SK-N-SH (cell line): ENCODE measurements around the gene ACOT12. TPM values are rescaled to one million over a fixed set of nuclear protein-coding genes. Genes with fewer than 3 reads are reported as not detected.

Experiments
- CTCF ChIA-PET: fragments of 300-600, 350-600 bp; formaldehyde crosslinking; extraction: SDS; loops from one replicate; lab custom pipeline; 2021; lab: Yijun Ruan, JAX
- POLR2A ChIA-PET: fragments of 350-600 bp; sonication (Branson Sonifier 250); formaldehyde crosslinking; extraction: SDS; loops from one replicate; lab custom pipeline; 2020; ENCODE audit warnings: antibody characterized with exemption, inconsistent platforms; lab: Yijun Ruan, JAX
- DNase-seq: peaks from one replicate; pipeline ENCODE4 v3.0.0; 2012
- H2AFZ ChIP-seq: fragments of 200-600 bp; sonication (generic); 2 replicates; pipeline ENCODE4 v1.8.1; 2016; ENCODE audit warnings: antibody characterized with exemption, mild to moderate bottlenecking, low read depth
- H3F3A ChIP-seq: fragments of 200-600 bp; sonication (generic); replicated peaks from 2 replicates; pipeline ENCODE3; 2016; ENCODE audit warnings: antibody characterized with exemption, mild to moderate bottlenecking; ENCODE audit not compliant: insufficient read depth
- H3K27ac ChIP-seq, 2 experiments: fragments of 200-500 bp in 1 of 2; fragments of 200-600 bp in 1 of 2; sonication (Bioruptor generic) in 1 of 2; sonication (generic), shearing (Covaris generic) in 1 of 2; 2 replicates each; pipeline versions ENCODE4 v1.5.1 to v1.6.1; 2014 to 2016; ENCODE audit warnings: low read depth in 2 of 2, inconsistent platforms in 1 of 2, low read length in 1 of 2, mild to moderate bottlenecking in 1 of 2, mixed read lengths in 1 of 2
- H3K27me3 ChIP-seq: fragments of 200-600 bp; sonication (generic), shearing (Covaris generic); 2 replicates; pipeline ENCODE4 v1.6.1; 2016; ENCODE audit warnings: mixed run types; ENCODE audit not compliant: insufficient read depth
- H3K36me3 ChIP-seq, 2 experiments: fragments of 200-500 bp in 1 of 2; fragments of 200-600 bp in 1 of 2; sonication (Bioruptor generic) in 1 of 2; sonication (generic) in 1 of 2; replicated peaks in 1 of 2; 2 replicates each; pipeline versions ENCODE3 to v1.5.1; 2014 to 2016; ENCODE audit warnings: low read length in 1 of 2, mild to moderate bottlenecking in 1 of 2; ENCODE audit not compliant: insufficient read depth in 2 of 2, control insufficient read depth in 1 of 2
- H3K4me1 ChIP-seq, 2 experiments: fragments of 200-500 bp in 1 of 2; fragments of 200-600 bp in 1 of 2; sonication (Bioruptor generic) in 1 of 2; sonication (generic), shearing (Covaris generic) in 1 of 2; 2 replicates each; pipeline versions ENCODE4 v1.5.1 to v1.6.1; 2014 to 2016; ENCODE audit warnings: low read depth in 1 of 2, low read length in 1 of 2, mixed run types in 1 of 2; ENCODE audit not compliant: insufficient read depth in 2 of 2, control insufficient read depth in 1 of 2
- H3K4me2 ChIP-seq: fragments of 200-600 bp; sonication (generic), shearing (Covaris generic); 2 replicates; pipeline ENCODE4 v1.6.1; 2017; ENCODE audit warnings: mixed run types
- H3K4me3 ChIP-seq, 2 experiments: fragments of 200-500 bp in 1 of 2; fragments of 200-600 bp in 1 of 2; sonication (Bioruptor generic) in 1 of 2; sonication (generic), shearing (Covaris generic) in 1 of 2; 2 replicates each; pipeline versions ENCODE4 v1.5.1 to v1.8.1; 2014 to 2016; ENCODE audit warnings: low read depth in 2 of 2, inconsistent platforms in 1 of 2, low read length in 1 of 2, mild to moderate bottlenecking in 1 of 2, mixed read lengths in 1 of 2, moderate library complexity in 1 of 2
- H3K79me2 ChIP-seq: fragments of 200-600 bp; sonication (generic); 2 replicates; pipeline ENCODE4 v1.8.1; 2017; ENCODE audit warnings: mild to moderate bottlenecking; ENCODE audit not compliant: insufficient read depth
- H3K9ac ChIP-seq: fragments of 200-600 bp; sonication (generic); 2 replicates; pipeline ENCODE4 v1.6.1; 2017; ENCODE audit warnings: mixed run types
- H3K9me2 ChIP-seq: fragments of 200-600 bp; sonication (generic); 2 replicates; pipeline ENCODE4 v1.6.1; 2017; ENCODE audit warnings: mixed run types
- H3K9me3 ChIP-seq: fragments of 200-600 bp; sonication (generic); 2 replicates; pipeline ENCODE4 v1.6.1; 2017; ENCODE audit warnings: mixed run types, mild to moderate bottlenecking, moderate library complexity
- H4K20me1 ChIP-seq: fragments of 200-600 bp; sonication (generic); 2 replicates; pipeline ENCODE4 v1.6.1; 2017; ENCODE audit warnings: mild to moderate bottlenecking, mixed run types; ENCODE audit not compliant: insufficient read depth
- CHD2 ChIP-seq: fragments of 150-350 bp; IDR thresholded peaks from 2 replicates; pipeline ENCODE4 v1.6.1; 2018; ENCODE audit warnings: low read length; ENCODE audit not compliant: partially characterized antibody
- ELF1 ChIP-seq: IDR thresholded peaks from 2 replicates; pipeline ENCODE4 v1.4.0; 2012
- EP300 ChIP-seq, 2 experiments: IDR thresholded peaks; 2 replicates each; pipeline versions ENCODE4 v1.4.0 to v1.6.1; 2012; ENCODE audit warnings: borderline replicate concordance in 1 of 2, low read depth in 1 of 2, low read length in 1 of 2
- EZH2phosphoT487 ChIP-seq: fragments of 200-600 bp; sonication (generic); IDR thresholded peaks from 2 replicates; pipeline ENCODE4 v1.6.1; 2017; ENCODE audit warnings: low read depth, mixed run types, mild to moderate bottlenecking, antibody characterized with exemption, moderate library complexity, borderline replicate concordance
- FOSL2 ChIP-seq: IDR thresholded peaks from 2 replicates; pipeline ENCODE4 v1.4.0; 2012; ENCODE audit warnings: low read depth, mild to moderate bottlenecking, moderate library complexity, borderline replicate concordance
- GABPA ChIP-seq: IDR thresholded peaks from 2 replicates; pipeline ENCODE4 v1.4.0; 2012; ENCODE audit warnings: low read depth, mild to moderate bottlenecking
- GATA2 ChIP-seq: sonication (generic); formaldehyde crosslinking; IDR thresholded peaks from 2 replicates; pipeline ENCODE4 v1.5.0; 2020; ENCODE audit warnings: mild to moderate bottlenecking, missing genetic modification reagents
- JUND ChIP-seq: IDR thresholded peaks from 2 replicates; pipeline ENCODE4 v1.4.0; 2012
- MEF2A ChIP-seq: IDR thresholded peaks from 2 replicates; pipeline ENCODE4 v1.4.0; 2012; ENCODE audit warnings: low read depth, borderline replicate concordance
- MXI1 ChIP-seq: IDR thresholded peaks from 2 replicates; pipeline ENCODE4 v1.6.1; 2012; ENCODE audit warnings: mild to moderate bottlenecking, low read depth, low read length, improper control_type of control experiment
- NRF1 ChIP-seq: IDR thresholded peaks from 2 replicates; pipeline ENCODE4 v1.6.1; 2012; ENCODE audit warnings: low read depth, mild to moderate bottlenecking, low read length
- RCOR1 ChIP-seq: fragments of 150-350 bp; IDR thresholded peaks from 2 replicates; pipeline ENCODE4 v1.6.1; 2017; ENCODE audit warnings: antibody characterized with exemption, low read length
- TAF1 ChIP-seq: IDR thresholded peaks from 2 replicates; pipeline ENCODE4 v1.6.1; 2012; ENCODE audit warnings: low read depth, mild to moderate bottlenecking, low read length, moderate library complexity, borderline replicate concordance
- TCF12 ChIP-seq: IDR thresholded peaks from 2 replicates; pipeline ENCODE4 v1.4.0; 2012
- TEAD4 ChIP-seq: IDR thresholded peaks from 2 replicates; pipeline ENCODE4 v1.4.0; 2012; ENCODE audit warnings: mild to moderate bottlenecking, borderline replicate concordance; ENCODE audit not compliant: insufficient read depth
- YY1 ChIP-seq: IDR thresholded peaks from 2 replicates; pipeline ENCODE4 v1.4.0; 2012; ENCODE audit warnings: low read depth, mild to moderate bottlenecking
- WGBS: methylation state at CpG from one replicate; pipeline ENCODE4 v1.1.6; 2017; ENCODE audit warnings: low lambda C conversion rate; 5-methylcytosine and 5-hydroxymethylcytosine counted together
- polyA plus RNA-seq, 3 experiments: library from polyadenylated mRNA; depleted of rRNA; stranded (reverse); fragments of >200 nt; gene quantifications; 2 replicates each; pipeline ENCODE4 v1.2.3, GENCODE V29; 2012
- TF ChIP-seq, protein P1 (sequence below): IDR thresholded peaks from 2 replicates; pipeline ENCODE4; 2012
- TF ChIP-seq, protein P2 (sequence below): IDR thresholded peaks from 2 replicates; pipeline ENCODE4 v1.4.0; 2012; ENCODE audit warnings: low read depth
- TF ChIP-seq, protein P3 (sequence below): fragments of 150-350 bp; IDR thresholded peaks from 2 replicates; pipeline ENCODE4 v1.6.1; 2016; ENCODE audit warnings: mild to moderate bottlenecking, low read depth, low read length
- TF ChIP-seq, protein P4 (sequence below): IDR thresholded peaks from 2 replicates; pipeline ENCODE4 v1.4.0; 2012; ENCODE audit warnings: low read depth, borderline replicate concordance

ACOT12 gene
- polyA plus RNA-seq, 1 of the 3 experiments (the other 2 are of a cell fraction): 0.07 TPM

DNA sequence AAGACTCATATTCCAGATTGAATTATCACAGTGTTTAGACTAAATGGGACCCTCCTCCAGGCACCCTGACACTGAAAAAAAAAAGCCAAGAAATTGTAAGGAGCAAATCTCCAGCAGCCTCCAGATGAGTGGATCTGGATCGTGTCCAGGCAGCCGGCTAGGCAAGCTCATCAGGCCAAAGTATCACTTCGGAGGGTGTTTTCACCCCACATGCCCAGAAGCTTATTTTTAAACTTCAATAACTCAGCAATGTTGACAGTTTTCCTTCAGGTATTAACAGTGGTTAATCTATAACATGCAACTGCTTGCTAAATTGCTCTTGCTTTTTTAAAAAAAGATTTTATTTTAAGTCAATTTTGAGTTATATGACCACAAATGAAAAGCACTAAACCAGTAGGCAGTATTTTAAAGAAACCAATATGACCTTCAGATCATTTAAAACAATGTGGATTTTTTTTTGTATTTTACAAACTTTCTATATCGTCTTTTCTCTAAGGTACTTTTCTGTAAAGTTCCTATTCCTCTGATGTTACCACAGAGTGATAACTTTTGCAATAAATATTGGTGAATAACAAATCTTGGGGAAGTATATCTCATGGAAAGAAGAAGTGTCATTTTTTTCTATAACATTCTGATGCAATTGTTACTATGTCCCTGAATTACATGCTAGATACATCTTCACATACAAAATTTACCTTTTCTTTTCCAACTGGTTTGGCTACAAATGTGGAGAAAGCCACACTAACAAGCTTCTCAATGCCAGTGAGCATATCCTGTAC, 30.7 kb downstream of the ACOT12 start:
- ChIA-PET POLR2A (no interaction called here), CTCF (interaction anchor here (1.2 kb wide), 1 partner anchor 896 kb away, joined by 3 read pairs; no protein-coding TSS in a partner anchor)
- H3K36me3 ChIP-seq: no peaks in the 10 kb centered on the region
- H3K79me2 ChIP-seq: no peaks in the 10 kb centered on the region
- no peaks in the 10 kb centered on the region for H3K9me2 ChIP-seq
- no peak overlapping the region for H3K4me2 ChIP-seq
- TF ChIP-seq TAF1 (no peak), FOSL2 (no peak), EP300 (IDR thresholded peaks at IDR 0.05; ENCODE audit: borderline replicate concordance in 1 of 2, low read depth in 1 of 2, low read length in 1 of 2) (no peak), CHD2 (no peak), YY1 (no peak), NRF1 (no peak), RCOR1 (no peak)
- TF ChIP-seq, protein P1, sequence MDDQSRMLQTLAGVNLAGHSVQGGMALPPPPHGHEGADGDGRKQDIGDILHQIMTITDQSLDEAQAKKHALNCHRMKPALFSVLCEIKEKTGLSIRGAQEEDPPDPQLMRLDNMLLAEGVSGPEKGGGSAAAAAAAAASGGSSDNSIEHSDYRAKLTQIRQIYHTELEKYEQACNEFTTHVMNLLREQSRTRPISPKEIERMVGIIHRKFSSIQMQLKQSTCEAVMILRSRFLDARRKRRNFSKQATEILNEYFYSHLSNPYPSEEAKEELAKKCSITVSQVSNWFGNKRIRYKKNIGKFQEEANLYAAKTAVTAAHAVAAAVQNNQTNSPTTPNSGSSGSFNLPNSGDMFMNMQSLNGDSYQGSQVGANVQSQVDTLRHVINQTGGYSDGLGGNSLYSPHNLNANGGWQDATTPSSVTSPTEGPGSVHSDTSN: no peak
- TF ChIP-seq, protein P2, sequence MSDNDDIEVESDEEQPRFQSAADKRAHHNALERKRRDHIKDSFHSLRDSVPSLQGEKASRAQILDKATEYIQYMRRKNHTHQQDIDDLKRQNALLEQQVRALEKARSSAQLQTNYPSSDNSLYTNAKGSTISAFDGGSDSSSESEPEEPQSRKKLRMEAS: no peak
- TF ChIP-seq, protein P3, sequence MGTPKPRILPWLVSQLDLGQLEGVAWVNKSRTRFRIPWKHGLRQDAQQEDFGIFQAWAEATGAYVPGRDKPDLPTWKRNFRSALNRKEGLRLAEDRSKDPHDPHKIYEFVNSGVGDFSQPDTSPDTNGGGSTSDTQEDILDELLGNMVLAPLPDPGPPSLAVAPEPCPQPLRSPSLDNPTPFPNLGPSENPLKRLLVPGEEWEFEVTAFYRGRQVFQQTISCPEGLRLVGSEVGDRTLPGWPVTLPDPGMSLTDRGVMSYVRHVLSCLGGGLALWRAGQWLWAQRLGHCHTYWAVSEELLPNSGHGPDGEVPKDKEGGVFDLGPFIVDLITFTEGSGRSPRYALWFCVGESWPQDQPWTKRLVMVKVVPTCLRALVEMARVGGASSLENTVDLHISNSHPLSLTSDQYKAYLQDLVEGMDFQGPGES: no peak
- no peak overlapping the region for H2AFZ ChIP-seq
- WGBS: 69% methylated on average over 4 of the region's 4 CpGs
- no peaks in the 10 kb centered on the region for H3K27me3 ChIP-seq
- no peaks in the 10 kb centered on the region for H4K20me1 ChIP-seq
- no peaks in the 10 kb centered on the region for H3K9me3 ChIP-seq
- H3K4me1 ChIP-seq: no peaks in the 10 kb centered on the region; a peak in 1 of 4 replicates
- no peak overlapping the region for H3K9ac ChIP-seq
- DNase-seq: no peak
- no peak overlapping the region for H3K4me3 ChIP-seq
- no peaks in the 10 kb centered on the region for H3F3A ChIP-seq
- no peak overlapping the region for H3K27ac ChIP-seq

DNA sequence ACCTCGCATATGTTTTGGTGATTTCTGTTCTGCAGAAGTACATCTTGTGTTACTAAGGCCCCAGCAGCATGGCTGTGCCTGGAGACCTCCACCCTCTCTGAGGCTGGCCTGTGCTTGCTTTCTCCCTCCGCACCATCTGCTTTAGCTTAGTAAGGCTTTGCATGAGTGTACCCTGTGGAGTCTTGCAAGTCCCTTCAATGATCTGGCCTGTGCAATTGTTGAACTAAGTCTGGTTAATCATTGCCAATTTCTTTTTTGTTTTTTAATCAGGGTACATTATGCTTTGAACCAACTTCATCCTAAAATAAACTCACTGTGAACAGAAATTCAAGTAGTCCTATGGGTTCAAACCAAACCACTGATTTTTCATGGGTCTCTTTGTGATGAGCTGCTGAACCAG, 32.3 kb downstream of the ACOT12 start:
- Histone ChIP-seq H3K9me3 (no peaks in the 10 kb centered on the region), H4K20me1 (no peaks in the 10 kb centered on the region), H3K27ac (no peak overlapping the region), H3K36me3 (no peaks in the 10 kb centered on the region), H3K4me1 (no peaks in the 10 kb centered on the region; a peak in 1 of 4 replicates), H3K79me2 (no peaks in the 10 kb centered on the region)
- TF ChIP-seq TAF1 (no peak), GABPA (no peak), YY1 (no peak), TCF12 (no peak), TEAD4 (no peak), EZH2phosphoT487 (no peak), EP300 (IDR thresholded peaks at IDR 0.05; ENCODE audit: borderline replicate concordance in 1 of 2, low read depth in 1 of 2, low read length in 1 of 2) (no peak), GATA2 (CRISPR knock-in tag) (no peak), JUND (no peak), CHD2 (no peak), NRF1 (no peak), MEF2A (no peak), ELF1 (no peak), MXI1 (no peak), RCOR1 (no peak), FOSL2 (no peak)
- TF ChIP-seq, protein P4, sequence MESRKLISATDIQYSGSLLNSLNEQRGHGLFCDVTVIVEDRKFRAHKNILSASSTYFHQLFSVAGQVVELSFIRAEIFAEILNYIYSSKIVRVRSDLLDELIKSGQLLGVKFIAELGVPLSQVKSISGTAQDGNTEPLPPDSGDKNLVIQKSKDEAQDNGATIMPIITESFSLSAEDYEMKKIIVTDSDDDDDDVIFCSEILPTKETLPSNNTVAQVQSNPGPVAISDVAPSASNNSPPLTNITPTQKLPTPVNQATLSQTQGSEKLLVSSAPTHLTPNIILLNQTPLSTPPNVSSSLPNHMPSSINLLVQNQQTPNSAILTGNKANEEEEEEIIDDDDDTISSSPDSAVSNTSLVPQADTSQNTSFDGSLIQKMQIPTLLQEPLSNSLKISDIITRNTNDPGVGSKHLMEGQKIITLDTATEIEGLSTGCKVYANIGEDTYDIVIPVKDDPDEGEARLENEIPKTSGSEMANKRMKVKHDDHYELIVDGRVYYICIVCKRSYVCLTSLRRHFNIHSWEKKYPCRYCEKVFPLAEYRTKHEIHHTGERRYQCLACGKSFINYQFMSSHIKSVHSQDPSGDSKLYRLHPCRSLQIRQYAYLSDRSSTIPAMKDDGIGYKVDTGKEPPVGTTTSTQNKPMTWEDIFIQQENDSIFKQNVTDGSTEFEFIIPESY: no peak
- TF ChIP-seq, all 33 proteins: peak for 0
- POLR2A ChIA-PET: no interaction called here
- Histone ChIP-seq H3F3A (no peaks in the 10 kb centered on the region), H3K27me3 (no peaks in the 10 kb centered on the region), H2AFZ (no peak overlapping the region), H3K9me2 (no peaks in the 10 kb centered on the region), H3K9ac (no peak overlapping the region), H3K4me3 (no peak overlapping the region), H3K4me2 (no peak overlapping the region)
- 79% methylated on average over 2 of the region's 2 CpGs for WGBS
- CTCF ChIA-PET: interaction anchor here (0.7 to 1.2 kb wide), 2 partner anchors 18 to 63 kb away, joined by 3 read pairs; no protein-coding TSS in a partner anchor
- DNase-seq: no peak
